GM23338 (cell line): ENCODE measurements around the gene RHOV.

Experiments
- CREB1 ChIP-seq: fragments of 250-450 bp; sonication (Bioruptor Pico); IDR thresholded peaks from 2 replicates; pipeline ENCODE4 v1.5.0; 2020; ENCODE audit warnings: low read depth, mild to moderate bottlenecking, moderate library complexity
- EZH2 ChIP-seq: fragments of 200-600 bp; sonication (generic); IDR thresholded peaks from one replicate; pipeline ENCODE4 v1.8.0; 2017; ENCODE audit warnings: antibody characterized with exemption, mild to moderate bottlenecking, low read depth; ENCODE audit not compliant: unreplicated experiment
- EZH2phosphoT487 ChIP-seq: fragments of 200-600 bp; sonication (generic); IDR thresholded peaks from one replicate; pipeline ENCODE4 v1.8.1; 2018; ENCODE audit warnings: antibody characterized with exemption; ENCODE audit not compliant: unreplicated experiment
- JUNB ChIP-seq: IDR thresholded peaks from one replicate; pipeline ENCODE4 v1.6.1; 2016; ENCODE audit warnings: antibody characterized with exemption; ENCODE audit not compliant: unreplicated experiment
- NANOG ChIP-seq: IDR thresholded peaks from 2 replicates; pipeline ENCODE4 v1.6.1; 2016; ENCODE audit warnings: antibody characterized with exemption, borderline replicate concordance
- POLR2AphosphoS5 ChIP-seq: IDR thresholded peaks from 2 replicates; pipeline ENCODE4 v1.6.1; 2016; ENCODE audit warnings: antibody characterized with exemption, low read depth
- STAT1 ChIP-seq: IDR thresholded peaks from one replicate; pipeline ENCODE4 v1.6.1; 2016; ENCODE audit warnings: antibody characterized with exemption; ENCODE audit not compliant: unreplicated experiment
- ZNF114 ChIP-seq: fragments of 250-450 bp; sonication (Bioruptor Pico); IDR thresholded peaks from 2 replicates; pipeline ENCODE4 v1.5.0; 2020; ENCODE audit warnings: mild to moderate bottlenecking, moderate library complexity
- ZNF331 ChIP-seq: fragments of 250-450 bp; sonication (Bioruptor Pico); IDR thresholded peaks from 2 replicates; pipeline ENCODE4 v1.5.0; 2020; ENCODE audit warnings: low read depth, mild to moderate bottlenecking, moderate library complexity
- TF ChIP-seq, protein P1 (sequence below), 2 experiments: fragments of 200-600 bp in 1 of 2; sonication (generic) in 1 of 2; conservative IDR thresholded peaks; 2 replicates each; pipeline versions ENCODE4 v1.5.1 to v1.6.1; 2016 to 2017; ENCODE audit warnings: antibody characterized with exemption in 2 of 2, low read depth in 2 of 2, mild to moderate bottlenecking in 2 of 2, moderate library complexity in 1 of 2
- TF ChIP-seq, protein P2 (sequence below): IDR thresholded peaks from one replicate; pipeline ENCODE4 v1.6.1; 2018; ENCODE audit warnings: antibody characterized with exemption; ENCODE audit not compliant: unreplicated experiment
- TF ChIP-seq, protein P3 (sequence below): IDR thresholded peaks from 2 replicates; pipeline ENCODE4 v1.6.1; 2016; ENCODE audit warnings: antibody characterized with exemption
- TF ChIP-seq, protein P4 (sequence below): fragments of 250-450 bp; sonication (Bioruptor Pico); IDR thresholded peaks from 2 replicates; pipeline ENCODE4 v1.5.0; 2020; ENCODE audit warnings: mild to moderate bottlenecking, moderate library complexity

DNA sequence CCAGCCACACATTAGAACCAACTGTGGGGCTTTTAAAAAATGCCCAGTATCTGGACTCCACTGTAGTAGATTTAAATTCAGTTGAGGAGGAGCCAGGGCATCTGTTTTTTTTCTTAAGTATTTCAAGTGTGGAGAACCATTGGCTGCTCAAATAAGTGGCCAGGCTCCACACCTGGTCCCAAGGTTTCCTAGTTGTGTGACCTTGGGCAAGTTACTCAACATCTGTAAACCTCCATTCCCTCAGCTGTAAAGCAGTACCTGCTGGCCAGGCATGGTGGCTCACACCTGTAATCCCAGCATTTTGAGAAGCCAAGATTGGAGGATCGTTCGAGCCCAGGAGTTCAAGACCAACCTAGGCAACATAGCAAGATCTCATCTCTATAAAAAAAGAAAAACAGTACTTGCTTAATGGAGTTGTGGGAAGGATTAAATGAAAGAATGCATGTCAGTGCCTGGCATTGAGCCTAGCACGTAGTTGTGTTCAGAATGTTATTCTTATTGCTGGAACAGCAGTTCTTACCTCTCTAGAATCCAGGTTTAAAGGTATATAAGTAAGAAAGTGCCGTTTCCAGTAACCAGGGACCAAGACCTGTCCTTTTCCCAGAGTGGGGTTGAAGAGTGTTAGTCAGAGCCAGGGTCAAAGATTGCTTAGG is 47.5 kb downstream of the RHOV start:
- TF ChIP-seq EZH2 (no peak), POLR2AphosphoS5 (no peak), STAT1 (no peak), JUNB (no peak), CREB1 (CRISPR knock-in tag) (no peak), EZH2phosphoT487 (no peak), ZNF114 (CRISPR knock-in tag) (no peak), NANOG (no peak), ZNF331 (CRISPR knock-in tag) (no peak)
- TF ChIP-seq, protein P1, sequence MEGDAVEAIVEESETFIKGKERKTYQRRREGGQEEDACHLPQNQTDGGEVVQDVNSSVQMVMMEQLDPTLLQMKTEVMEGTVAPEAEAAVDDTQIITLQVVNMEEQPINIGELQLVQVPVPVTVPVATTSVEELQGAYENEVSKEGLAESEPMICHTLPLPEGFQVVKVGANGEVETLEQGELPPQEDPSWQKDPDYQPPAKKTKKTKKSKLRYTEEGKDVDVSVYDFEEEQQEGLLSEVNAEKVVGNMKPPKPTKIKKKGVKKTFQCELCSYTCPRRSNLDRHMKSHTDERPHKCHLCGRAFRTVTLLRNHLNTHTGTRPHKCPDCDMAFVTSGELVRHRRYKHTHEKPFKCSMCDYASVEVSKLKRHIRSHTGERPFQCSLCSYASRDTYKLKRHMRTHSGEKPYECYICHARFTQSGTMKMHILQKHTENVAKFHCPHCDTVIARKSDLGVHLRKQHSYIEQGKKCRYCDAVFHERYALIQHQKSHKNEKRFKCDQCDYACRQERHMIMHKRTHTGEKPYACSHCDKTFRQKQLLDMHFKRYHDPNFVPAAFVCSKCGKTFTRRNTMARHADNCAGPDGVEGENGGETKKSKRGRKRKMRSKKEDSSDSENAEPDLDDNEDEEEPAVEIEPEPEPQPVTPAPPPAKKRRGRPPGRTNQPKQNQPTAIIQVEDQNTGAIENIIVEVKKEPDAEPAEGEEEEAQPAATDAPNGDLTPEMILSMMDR (conservative IDR thresholded peaks at IDR 0.05; ENCODE audit: low read depth in 2 of 2): no peak
- TF ChIP-seq, protein P2, sequence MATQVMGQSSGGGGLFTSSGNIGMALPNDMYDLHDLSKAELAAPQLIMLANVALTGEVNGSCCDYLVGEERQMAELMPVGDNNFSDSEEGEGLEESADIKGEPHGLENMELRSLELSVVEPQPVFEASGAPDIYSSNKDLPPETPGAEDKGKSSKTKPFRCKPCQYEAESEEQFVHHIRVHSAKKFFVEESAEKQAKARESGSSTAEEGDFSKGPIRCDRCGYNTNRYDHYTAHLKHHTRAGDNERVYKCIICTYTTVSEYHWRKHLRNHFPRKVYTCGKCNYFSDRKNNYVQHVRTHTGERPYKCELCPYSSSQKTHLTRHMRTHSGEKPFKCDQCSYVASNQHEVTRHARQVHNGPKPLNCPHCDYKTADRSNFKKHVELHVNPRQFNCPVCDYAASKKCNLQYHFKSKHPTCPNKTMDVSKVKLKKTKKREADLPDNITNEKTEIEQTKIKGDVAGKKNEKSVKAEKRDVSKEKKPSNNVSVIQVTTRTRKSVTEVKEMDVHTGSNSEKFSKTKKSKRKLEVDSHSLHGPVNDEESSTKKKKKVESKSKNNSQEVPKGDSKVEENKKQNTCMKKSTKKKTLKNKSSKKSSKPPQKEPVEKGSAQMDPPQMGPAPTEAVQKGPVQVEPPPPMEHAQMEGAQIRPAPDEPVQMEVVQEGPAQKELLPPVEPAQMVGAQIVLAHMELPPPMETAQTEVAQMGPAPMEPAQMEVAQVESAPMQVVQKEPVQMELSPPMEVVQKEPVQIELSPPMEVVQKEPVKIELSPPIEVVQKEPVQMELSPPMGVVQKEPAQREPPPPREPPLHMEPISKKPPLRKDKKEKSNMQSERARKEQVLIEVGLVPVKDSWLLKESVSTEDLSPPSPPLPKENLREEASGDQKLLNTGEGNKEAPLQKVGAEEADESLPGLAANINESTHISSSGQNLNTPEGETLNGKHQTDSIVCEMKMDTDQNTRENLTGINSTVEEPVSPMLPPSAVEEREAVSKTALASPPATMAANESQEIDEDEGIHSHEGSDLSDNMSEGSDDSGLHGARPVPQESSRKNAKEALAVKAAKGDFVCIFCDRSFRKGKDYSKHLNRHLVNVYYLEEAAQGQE: no peak
- TF ChIP-seq, protein P3, sequence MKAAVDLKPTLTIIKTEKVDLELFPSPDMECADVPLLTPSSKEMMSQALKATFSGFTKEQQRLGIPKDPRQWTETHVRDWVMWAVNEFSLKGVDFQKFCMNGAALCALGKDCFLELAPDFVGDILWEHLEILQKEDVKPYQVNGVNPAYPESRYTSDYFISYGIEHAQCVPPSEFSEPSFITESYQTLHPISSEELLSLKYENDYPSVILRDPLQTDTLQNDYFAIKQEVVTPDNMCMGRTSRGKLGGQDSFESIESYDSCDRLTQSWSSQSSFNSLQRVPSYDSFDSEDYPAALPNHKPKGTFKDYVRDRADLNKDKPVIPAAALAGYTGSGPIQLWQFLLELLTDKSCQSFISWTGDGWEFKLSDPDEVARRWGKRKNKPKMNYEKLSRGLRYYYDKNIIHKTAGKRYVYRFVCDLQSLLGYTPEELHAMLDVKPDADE: no peak
- TF ChIP-seq, protein P4, sequence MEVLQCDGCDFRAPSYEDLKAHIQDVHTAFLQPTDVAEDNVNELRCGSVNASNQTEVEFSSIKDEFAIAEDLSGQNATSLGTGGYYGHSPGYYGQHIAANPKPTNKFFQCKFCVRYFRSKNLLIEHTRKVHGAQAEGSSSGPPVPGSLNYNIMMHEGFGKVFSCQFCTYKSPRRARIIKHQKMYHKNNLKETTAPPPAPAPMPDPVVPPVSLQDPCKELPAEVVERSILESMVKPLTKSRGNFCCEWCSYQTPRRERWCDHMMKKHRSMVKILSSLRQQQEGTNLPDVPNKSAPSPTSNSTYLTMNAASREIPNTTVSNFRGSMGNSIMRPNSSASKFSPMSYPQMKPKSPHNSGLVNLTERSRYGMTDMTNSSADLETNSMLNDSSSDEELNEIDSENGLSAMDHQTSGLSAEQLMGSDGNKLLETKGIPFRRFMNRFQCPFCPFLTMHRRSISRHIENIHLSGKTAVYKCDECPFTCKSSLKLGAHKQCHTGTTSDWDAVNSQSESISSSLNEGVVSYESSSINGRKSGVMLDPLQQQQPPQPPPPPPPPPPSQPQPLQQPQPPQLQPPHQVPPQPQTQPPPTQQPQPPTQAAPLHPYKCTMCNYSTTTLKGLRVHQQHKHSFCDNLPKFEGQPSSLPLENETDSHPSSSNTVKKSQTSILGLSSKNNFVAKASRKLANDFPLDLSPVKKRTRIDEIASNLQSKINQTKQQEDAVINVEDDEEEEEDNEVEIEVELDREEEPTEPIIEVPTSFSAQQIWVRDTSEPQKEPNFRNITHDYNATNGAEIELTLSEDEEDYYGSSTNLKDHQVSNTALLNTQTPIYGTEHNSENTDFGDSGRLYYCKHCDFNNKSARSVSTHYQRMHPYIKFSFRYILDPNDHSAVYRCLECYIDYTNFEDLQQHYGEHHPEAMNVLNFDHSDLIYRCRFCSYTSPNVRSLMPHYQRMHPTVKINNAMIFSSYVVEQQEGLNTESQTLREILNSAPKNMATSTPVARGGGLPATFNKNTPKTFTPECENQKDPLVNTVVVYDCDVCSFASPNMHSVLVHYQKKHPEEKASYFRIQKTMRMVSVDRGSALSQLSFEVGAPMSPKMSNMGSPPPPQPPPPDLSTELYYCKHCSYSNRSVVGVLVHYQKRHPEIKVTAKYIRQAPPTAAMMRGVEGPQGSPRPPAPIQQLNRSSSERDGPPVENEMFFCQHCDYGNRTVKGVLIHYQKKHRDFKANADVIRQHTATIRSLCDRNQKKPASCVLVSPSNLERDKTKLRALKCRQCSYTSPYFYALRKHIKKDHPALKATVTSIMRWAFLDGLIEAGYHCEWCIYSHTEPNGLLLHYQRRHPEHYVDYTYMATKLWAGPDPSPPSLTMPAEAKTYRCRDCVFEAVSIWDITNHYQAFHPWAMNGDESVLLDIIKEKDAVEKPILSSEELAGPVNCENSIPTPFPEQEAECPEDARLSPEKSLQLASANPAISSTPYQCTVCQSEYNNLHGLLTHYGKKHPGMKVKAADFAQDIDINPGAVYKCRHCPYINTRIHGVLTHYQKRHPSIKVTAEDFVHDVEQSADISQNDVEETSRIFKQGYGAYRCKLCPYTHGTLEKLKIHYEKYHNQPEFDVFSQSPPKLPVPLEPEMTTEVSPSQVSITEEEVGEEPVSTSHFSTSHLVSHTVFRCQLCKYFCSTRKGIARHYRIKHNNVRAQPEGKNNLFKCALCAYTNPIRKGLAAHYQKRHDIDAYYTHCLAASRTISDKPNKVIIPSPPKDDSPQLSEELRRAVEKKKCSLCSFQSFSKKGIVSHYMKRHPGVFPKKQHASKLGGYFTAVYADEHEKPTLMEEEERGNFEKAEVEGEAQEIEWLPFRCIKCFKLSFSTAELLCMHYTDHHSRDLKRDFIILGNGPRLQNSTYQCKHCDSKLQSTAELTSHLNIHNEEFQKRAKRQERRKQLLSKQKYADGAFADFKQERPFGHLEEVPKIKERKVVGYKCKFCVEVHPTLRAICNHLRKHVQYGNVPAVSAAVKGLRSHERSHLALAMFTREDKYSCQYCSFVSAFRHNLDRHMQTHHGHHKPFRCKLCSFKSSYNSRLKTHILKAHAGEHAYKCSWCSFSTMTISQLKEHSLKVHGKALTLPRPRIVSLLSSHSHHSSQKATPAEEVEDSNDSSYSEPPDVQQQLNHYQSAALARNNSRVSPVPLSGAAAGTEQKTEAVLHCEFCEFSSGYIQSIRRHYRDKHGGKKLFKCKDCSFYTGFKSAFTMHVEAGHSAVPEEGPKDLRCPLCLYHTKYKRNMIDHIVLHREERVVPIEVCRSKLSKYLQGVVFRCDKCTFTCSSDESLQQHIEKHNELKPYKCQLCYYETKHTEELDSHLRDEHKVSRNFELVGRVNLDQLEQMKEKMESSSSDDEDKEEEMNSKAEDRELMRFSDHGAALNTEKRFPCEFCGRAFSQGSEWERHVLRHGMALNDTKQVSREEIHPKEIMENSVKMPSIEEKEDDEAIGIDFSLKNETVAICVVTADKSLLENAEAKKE (CRISPR knock-in tag): no peak
